ENCODE data around the gene SERPINB10. TPM values are rescaled to one million over a fixed set of nuclear protein-coding genes. Genes with fewer than 3 reads are reported as not detected.

The SERPINB10 gene
- total RNA-seq, 1 donor from 2014 or later, result not detected

DNA sequence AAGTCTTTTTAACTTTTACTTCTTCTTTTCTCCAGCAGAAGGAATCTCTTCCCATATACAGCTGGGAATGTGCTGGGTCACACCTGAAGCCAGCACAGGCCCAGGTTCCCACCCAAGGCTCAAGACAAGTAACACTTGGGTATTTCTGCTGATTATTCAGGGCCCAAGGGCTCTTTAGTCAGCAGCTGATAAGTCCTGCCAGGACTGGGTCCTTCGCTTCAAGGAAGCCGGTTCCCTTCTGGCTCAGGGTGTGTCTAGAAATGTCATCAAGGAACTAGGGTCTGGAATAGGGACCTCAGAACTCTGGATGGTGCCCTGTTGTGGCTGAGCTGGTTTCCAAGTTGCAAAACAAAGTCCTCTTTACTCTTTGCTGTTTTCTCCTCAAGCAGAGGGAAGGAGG is 47.2 kb upstream of the SERPINB10 start:
- no peak overlapping the region for H3K4me3 ChIP-seq (ENCODE audit: insufficient read depth, low read depth, low read length)
- no peak overlapping the region for H2AFZ ChIP-seq (ENCODE audit: low read depth, low read length)
- no peaks in the 10 kb centered on the region for H3K36me3 ChIP-seq (ENCODE audit: insufficient read depth, low read length)
- DNase-seq (ENCODE audit: low read depth), result no peak
- no peaks in the 10 kb centered on the region for H3K9me3 ChIP-seq (ENCODE audit: insufficient read depth, low read depth, low read length)
- H3K4me2 ChIP-seq (ENCODE audit: low read length), result no peak overlapping the region
- no peak overlapping the region for H3K27ac ChIP-seq (ENCODE audit: low read depth, low read length)
- H4K20me1 ChIP-seq (ENCODE audit: insufficient read depth, low read length), result no peaks in the 10 kb centered on the region
- no peak for TF ChIP-seq CTCF (IDR thresholded peaks at IDR 0.05; ENCODE audit: insufficient read depth, low read depth, low read length)
- no peak for TF ChIP-seq EZH2 (IDR thresholded peaks at IDR 0.05; ENCODE audit: insufficient read depth, low read length)
- no peaks in the 10 kb centered on the region for H3K4me1 ChIP-seq (ENCODE audit: insufficient read depth, low read length)
- no peak overlapping the region for H3K9ac ChIP-seq (ENCODE audit: low read length)
- Mint-ChIP-seq H3K9me3 (ENCODE audit: unreplicated experiment) (peaks cover 3% of the 10 kb centered on the region), H3K27ac (ENCODE audit: unreplicated experiment) (no peak overlapping the region), H3K4me3 (ENCODE audit: unreplicated experiment) (no peak overlapping the region), H3K27me3 (ENCODE audit: low read depth, unreplicated experiment) (peaks cover 2% of the 10 kb centered on the region), H3K36me3 (ENCODE audit: low read depth, unreplicated experiment) (no peaks in the 10 kb centered on the region), H3K4me1 (ENCODE audit: low read depth, unreplicated experiment) (no peaks in the 10 kb centered on the region)
- no peaks in the 10 kb centered on the region for H3K27me3 ChIP-seq (ENCODE audit: insufficient read depth, low read length)
- no peak for FAIRE-seq
- no peaks in the 10 kb centered on the region for H3K79me2 ChIP-seq (ENCODE audit: insufficient read depth, low read length)

- Histone ChIP-seq H3K9me3 (ENCODE audit: insufficient read depth, low read depth, low read length) (no peaks in the 10 kb centered on the region), H2AFZ (ENCODE audit: low read depth, low read length) (no peak overlapping the region), H3K4me2 (ENCODE audit: low read length) (no peak overlapping the region), H3K36me3 (ENCODE audit: insufficient read depth, low read length) (no peaks in the 10 kb centered on the region), H3K4me1 (ENCODE audit: insufficient read depth, low read length) (no peaks in the 10 kb centered on the region), H3K4me3 (ENCODE audit: insufficient read depth, low read depth, low read length) (no peak overlapping the region), H4K20me1 (ENCODE audit: insufficient read depth, low read length) (no peaks in the 10 kb centered on the region), H3K27me3 (ENCODE audit: insufficient read depth, low read length) (no peaks in the 10 kb centered on the region), H3K27ac (ENCODE audit: low read depth, low read length) (no peak overlapping the region), H3K9ac (ENCODE audit: low read length) (no peak overlapping the region), H3K79me2 (ENCODE audit: insufficient read depth, low read length) (no peaks in the 10 kb centered on the region)
- H3K4me1 Mint-ChIP-seq (ENCODE audit: low read depth, unreplicated experiment), result peaks cover 3% of the 10 kb centered on the region
- H3K9me3 Mint-ChIP-seq (ENCODE audit: unreplicated experiment), result peaks cover 3% of the 10 kb centered on the region
- H3K27ac Mint-ChIP-seq (ENCODE audit: unreplicated experiment), result no peak overlapping the region
- FAIRE-seq (no peak), DNase-seq (ENCODE audit: low read depth) (no peak)
- no peaks in the 10 kb centered on the region for H3K36me3 Mint-ChIP-seq (ENCODE audit: low read depth, unreplicated experiment)
- no peaks in the 10 kb centered on the region for H3K27me3 Mint-ChIP-seq (ENCODE audit: low read depth, unreplicated experiment)
- no peak overlapping the region for H3K4me3 Mint-ChIP-seq (ENCODE audit: unreplicated experiment)
- TF ChIP-seq EZH2 (IDR thresholded peaks at IDR 0.05; ENCODE audit: insufficient read depth, low read length) (no peak), CTCF (IDR thresholded peaks at IDR 0.05; ENCODE audit: insufficient read depth, low read depth, low read length) (no peak)
Measured at GRCh38 chr18:63867368-63868125, 40.2 kb upstream of the SERPINB10 start.

- TF ChIP-seq EZH2 (IDR thresholded peaks at IDR 0.05; ENCODE audit: insufficient read depth, low read length), result no peak
- TF ChIP-seq CTCF (IDR thresholded peaks at IDR 0.05; ENCODE audit: insufficient read depth, low read depth, low read length), result no peak
- H3K4me2 ChIP-seq (ENCODE audit: low read length), result no peak overlapping the region
- no peak overlapping the region for H3K27ac ChIP-seq (ENCODE audit: low read depth, low read length)
- H2AFZ ChIP-seq (ENCODE audit: low read depth, low read length), result no peak overlapping the region
- Mint-ChIP-seq H3K27ac (ENCODE audit: unreplicated experiment) (no peak overlapping the region), H3K4me3 (ENCODE audit: unreplicated experiment) (no peak overlapping the region), H3K27me3 (ENCODE audit: low read depth, unreplicated experiment) (no peaks in the 10 kb centered on the region), H3K4me1 (ENCODE audit: low read depth, unreplicated experiment) (peaks cover 3% of the 10 kb centered on the region), H3K36me3 (ENCODE audit: low read depth, unreplicated experiment) (no peaks in the 10 kb centered on the region), H3K9me3 (ENCODE audit: unreplicated experiment) (peaks cover 3% of the 10 kb centered on the region)
- H3K27me3 ChIP-seq (ENCODE audit: insufficient read depth, low read length), result no peaks in the 10 kb centered on the region
- no peaks in the 10 kb centered on the region for H3K79me2 ChIP-seq (ENCODE audit: insufficient read depth, low read length)
- FAIRE-seq (no peak), DNase-seq (ENCODE audit: low read depth) (no peak)
- no peaks in the 10 kb centered on the region for H4K20me1 ChIP-seq (ENCODE audit: insufficient read depth, low read length)
- no peaks in the 10 kb centered on the region for H3K36me3 ChIP-seq (ENCODE audit: insufficient read depth, low read length)
- no peak overlapping the region for H3K9ac ChIP-seq (ENCODE audit: low read length)
- no peaks in the 10 kb centered on the region for H3K4me1 ChIP-seq (ENCODE audit: insufficient read depth, low read length)
- H3K9me3 ChIP-seq (ENCODE audit: insufficient read depth, low read depth, low read length), result no peaks in the 10 kb centered on the region
- no peak overlapping the region for H3K4me3 ChIP-seq (ENCODE audit: insufficient read depth, low read depth, low read length)
Measured at GRCh38 chr18:63868546-63868945, 39.2 kb upstream of the SERPINB10 start.
